Measurements from ENCODE around the gene TANC1. TPM values are rescaled to one million over a fixed set of nuclear protein-coding genes. Genes with fewer than 3 reads are reported as not detected.

TANC1 gene
- polyA plus RNA-seq, 1 donor (not counting 4 experiments of a cell fraction or from before 2014, with no cell fraction given) = 33.5 TPM

GRCh38 chr2:159202568-159203071 is 234.2 kb downstream of the TANC1 start:
- no peaks in the 10 kb centered on the region for H3K27me3 ChIP-seq (ENCODE audit: control insufficient read depth, extremely low read depth, insufficient read depth, low read length)
- dilution Hi-C loops (cut with MboI; ENCODE audit: extremely low pct_ligation_motif_present, low sequenced_read_pairs) = no loop called here
- no peak overlapping the region for H3K4me2 ChIP-seq (ENCODE audit: control insufficient read depth, extremely low read depth, insufficient read depth, low read depth, low read length)
- no peaks in the 10 kb centered on the region for H4K20me1 ChIP-seq (ENCODE audit: control insufficient read depth, extremely low read depth, insufficient read depth, low read length)
- H3K4me1 ChIP-seq (ENCODE audit: control insufficient read depth, extremely low read depth, insufficient read depth, low read length) = no peaks in the 10 kb centered on the region
- H3K9ac ChIP-seq (ENCODE audit: control insufficient read depth, extremely low read depth, insufficient read depth, low read length) = no peak overlapping the region
- TF ChIP-seq EZH2 (IDR thresholded peaks at IDR 0.05; ENCODE audit: low read length) = no peak
- TF ChIP-seq, protein P1, sequence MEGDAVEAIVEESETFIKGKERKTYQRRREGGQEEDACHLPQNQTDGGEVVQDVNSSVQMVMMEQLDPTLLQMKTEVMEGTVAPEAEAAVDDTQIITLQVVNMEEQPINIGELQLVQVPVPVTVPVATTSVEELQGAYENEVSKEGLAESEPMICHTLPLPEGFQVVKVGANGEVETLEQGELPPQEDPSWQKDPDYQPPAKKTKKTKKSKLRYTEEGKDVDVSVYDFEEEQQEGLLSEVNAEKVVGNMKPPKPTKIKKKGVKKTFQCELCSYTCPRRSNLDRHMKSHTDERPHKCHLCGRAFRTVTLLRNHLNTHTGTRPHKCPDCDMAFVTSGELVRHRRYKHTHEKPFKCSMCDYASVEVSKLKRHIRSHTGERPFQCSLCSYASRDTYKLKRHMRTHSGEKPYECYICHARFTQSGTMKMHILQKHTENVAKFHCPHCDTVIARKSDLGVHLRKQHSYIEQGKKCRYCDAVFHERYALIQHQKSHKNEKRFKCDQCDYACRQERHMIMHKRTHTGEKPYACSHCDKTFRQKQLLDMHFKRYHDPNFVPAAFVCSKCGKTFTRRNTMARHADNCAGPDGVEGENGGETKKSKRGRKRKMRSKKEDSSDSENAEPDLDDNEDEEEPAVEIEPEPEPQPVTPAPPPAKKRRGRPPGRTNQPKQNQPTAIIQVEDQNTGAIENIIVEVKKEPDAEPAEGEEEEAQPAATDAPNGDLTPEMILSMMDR (optimal IDR thresholded peaks at IDR 0.05 in 1 of 3, IDR thresholded peaks at IDR 0.05 in 1 of 3, conservative IDR thresholded peaks at IDR 0.05 in 1 of 3; ENCODE audit: extremely low read depth in 1 of 3, insufficient read depth in 2 of 3, low read length in 3 of 3) = no peak
- H3K27ac ChIP-seq (ENCODE audit: control insufficient read depth, insufficient read depth, low read length) = no peak overlapping the region
- H3K36me3 ChIP-seq (ENCODE audit: control insufficient read depth in 2 of 2, extremely low read depth in 1 of 2, insufficient read depth in 2 of 2, low read length in 2 of 2) = peaks cover 18 to 36% of the 10 kb centered on the region in 2 experiments
- no peaks in the 10 kb centered on the region for H3K9me1 ChIP-seq (ENCODE audit: control insufficient read depth, extremely low read depth, insufficient read depth, low read length)
- no peak for FAIRE-seq
- no peak overlapping the region for H3K4me3 ChIP-seq (ENCODE audit: control insufficient read depth in 2 of 3, extremely low read depth in 1 of 3, insufficient read depth in 2 of 3, low read depth in 1 of 3, low read length in 3 of 3)
- no peak overlapping the region for H2AFZ ChIP-seq (ENCODE audit: control insufficient read depth, low read length)
- no peaks in the 10 kb centered on the region for H3K9me3 ChIP-seq (ENCODE audit: control insufficient read depth, low read depth, low read length)
- DNase-seq (ENCODE audit: low read depth, low spot score) = no peak
- H3K79me2 ChIP-seq (ENCODE audit: control insufficient read depth, insufficient read depth, low read length) = no peaks in the 10 kb centered on the region

DNA sequence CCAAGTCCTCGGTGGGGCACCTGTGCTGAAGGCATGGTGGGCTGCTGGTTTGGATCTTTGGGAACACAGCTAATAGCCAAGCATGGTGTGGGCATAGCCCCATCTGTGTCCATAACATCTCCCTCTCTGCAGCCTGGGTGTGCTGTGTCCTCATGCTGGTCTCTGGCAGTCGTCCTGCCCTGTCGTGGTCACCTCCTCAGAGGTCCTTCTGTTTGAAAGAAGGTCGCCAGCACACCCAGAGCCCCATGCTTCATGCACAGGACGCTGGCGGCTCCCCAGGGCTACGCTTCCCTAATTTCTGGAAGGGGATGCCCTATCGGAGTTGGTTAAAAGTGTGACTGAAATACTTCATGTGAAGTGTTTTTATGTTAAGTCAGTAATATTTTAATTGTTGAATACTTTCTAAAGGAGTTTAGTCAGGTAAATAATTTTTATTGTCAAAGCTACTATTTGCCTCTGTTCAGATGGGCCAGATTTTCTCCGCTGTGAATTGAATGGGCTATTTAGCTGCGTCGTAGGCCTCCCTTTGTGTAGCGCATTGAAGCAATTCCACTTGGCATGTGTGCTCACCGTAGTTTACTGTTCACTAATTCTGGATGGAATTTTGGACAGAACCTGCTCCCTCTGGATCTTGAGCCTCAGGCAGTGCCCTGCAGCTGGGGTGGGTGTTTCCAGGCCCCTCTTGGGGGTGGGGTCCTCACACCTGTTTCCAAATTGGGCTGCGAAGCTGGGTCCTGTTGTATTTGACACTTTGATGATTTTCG is 236.1 kb downstream of the TANC1 start:
- dilution Hi-C loops (cut with MboI; ENCODE audit: extremely low pct_ligation_motif_present, low sequenced_read_pairs) = no loop called here
- Histone ChIP-seq H3K4me1 (ENCODE audit: control insufficient read depth, extremely low read depth, insufficient read depth, low read length) (no peaks in the 10 kb centered on the region), H3K79me2 (ENCODE audit: control insufficient read depth, insufficient read depth, low read length) (no peaks in the 10 kb centered on the region), H3K27me3 (ENCODE audit: control insufficient read depth, extremely low read depth, insufficient read depth, low read length) (no peaks in the 10 kb centered on the region), H3K36me3 (ENCODE audit: control insufficient read depth in 2 of 2, extremely low read depth in 1 of 2, insufficient read depth in 2 of 2, low read length in 2 of 2) (peaks cover 18 to 26% of the 10 kb centered on the region in 2 experiments), H3K4me3 (ENCODE audit: control insufficient read depth in 2 of 3, extremely low read depth in 1 of 3, insufficient read depth in 2 of 3, low read depth in 1 of 3, low read length in 3 of 3) (no peak overlapping the region), H3K27ac (ENCODE audit: control insufficient read depth, insufficient read depth, low read length) (no peak overlapping the region), H3K9ac (ENCODE audit: control insufficient read depth, extremely low read depth, insufficient read depth, low read length) (no peak overlapping the region), H4K20me1 (ENCODE audit: control insufficient read depth, extremely low read depth, insufficient read depth, low read length) (no peaks in the 10 kb centered on the region), H3K4me2 (ENCODE audit: control insufficient read depth, extremely low read depth, insufficient read depth, low read depth, low read length) (no peak overlapping the region), H3K9me3 (ENCODE audit: control insufficient read depth, low read depth, low read length) (no peaks in the 10 kb centered on the region), H2AFZ (ENCODE audit: control insufficient read depth, low read length) (no peak overlapping the region), H3K9me1 (ENCODE audit: control insufficient read depth, extremely low read depth, insufficient read depth, low read length) (no peaks in the 10 kb centered on the region)
- TF ChIP-seq, protein P1 (optimal IDR thresholded peaks at IDR 0.05 in 1 of 3, IDR thresholded peaks at IDR 0.05 in 1 of 3, conservative IDR thresholded peaks at IDR 0.05 in 1 of 3; ENCODE audit: extremely low read depth in 1 of 3, insufficient read depth in 2 of 3, low read length in 3 of 3) = no peak
- no peak for TF ChIP-seq EZH2 (IDR thresholded peaks at IDR 0.05; ENCODE audit: low read length)
- no peak for DNase-seq (ENCODE audit: low read depth, low spot score)
- no peak for FAIRE-seq
